Progenitor cell of endocrine pancreas (in vitro differentiated cells): Measurements from ENCODE around the gene ARFGAP1. TPM values are rescaled to one million over a fixed set of nuclear protein-coding genes. Genes with fewer than 3 reads are reported as not detected.

Experiments used
- DNase-seq: peaks from one replicate; pipeline ENCODE4 v3.0.0; 2021; ENCODE audit warnings: low spot score; ENCODE audit not compliant: unreplicated experiment
- H3K27ac Mint-ChIP-seq: 2 replicates; pipeline ENCODE4 v1.8.0; 2021; ENCODE audit warnings: mild to moderate bottlenecking, moderate library complexity, mixed read lengths
- H3K27me3 Mint-ChIP-seq: 2 replicates; pipeline ENCODE4 v1.8.0; 2021; ENCODE audit warnings: mixed read lengths
- H3K36me3 Mint-ChIP-seq: 2 replicates; pipeline ENCODE4 v1.8.0; 2022; ENCODE audit warnings: mixed read lengths; ENCODE audit not compliant: insufficient read depth
- H3K4me1 Mint-ChIP-seq: 2 replicates; pipeline ENCODE4 v1.8.0; 2021; ENCODE audit warnings: low read depth, mixed read lengths
- H3K4me3 Mint-ChIP-seq: 2 replicates; pipeline ENCODE4 v1.8.0; 2021; ENCODE audit warnings: low read depth, mild to moderate bottlenecking, moderate library complexity, mixed read lengths
- H3K9me3 Mint-ChIP-seq: 2 replicates; pipeline ENCODE4 v1.8.0; 2021; ENCODE audit warnings: low read depth, mixed read lengths
- total RNA-seq: library from RNA; stranded (reverse); gene quantifications from 2 replicates; pipeline ENCODE4 v1.2.1, GENCODE V29; 2021
- TF ChIP-seq, protein P1 (sequence below): fragments of 200-600 bp; sonication (generic); IDR thresholded peaks from one replicate; pipeline ENCODE4 v1.5.0; 2021; ENCODE audit warnings: antibody characterized with exemption, mild to moderate bottlenecking; ENCODE audit not compliant: unreplicated experiment

The ARFGAP1 gene
- total RNA-seq, 1 donor from 2014 or later = 119 TPM

DNA sequence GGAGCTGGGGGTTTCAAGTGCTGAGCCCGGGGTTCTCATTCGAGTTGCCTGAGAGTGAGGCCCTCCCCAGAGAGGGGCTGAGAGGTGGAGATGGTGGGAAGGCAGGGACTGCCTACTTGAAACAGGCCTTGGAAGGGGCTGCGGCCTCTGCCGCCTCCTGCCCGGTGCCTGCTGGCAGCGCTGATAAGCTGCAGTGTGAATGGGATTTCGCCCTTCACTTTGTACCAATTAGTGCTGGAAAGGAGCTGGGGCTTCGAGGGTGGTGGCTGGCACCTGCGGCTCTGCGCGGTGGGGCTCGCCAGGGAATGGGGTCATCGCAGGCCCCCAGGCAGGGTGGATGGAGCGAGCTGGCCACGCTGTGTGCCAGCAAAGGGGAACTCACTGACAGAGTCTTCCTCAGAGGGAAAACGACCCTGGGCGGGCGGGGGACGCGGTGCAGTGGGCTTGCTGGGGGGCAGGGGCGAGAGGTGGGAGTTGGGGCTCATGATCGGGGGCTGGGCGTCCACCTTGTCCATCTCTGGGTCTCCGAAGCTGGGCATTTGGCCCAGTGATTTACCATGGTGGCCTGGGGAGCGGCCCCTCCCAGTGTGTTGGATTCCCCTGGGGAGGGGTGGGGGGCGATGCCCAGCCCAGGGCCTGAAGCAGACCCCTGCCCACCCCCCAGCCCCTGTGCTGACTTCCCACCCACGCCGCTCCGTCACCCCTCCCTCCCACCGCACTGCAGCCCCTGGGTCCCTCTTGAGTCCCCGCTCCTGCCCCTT is 43.3 kb downstream of the ARFGAP1 start:
- Mint-ChIP-seq H3K27ac (no peak overlapping the region), H3K36me3 (no peaks in the 10 kb centered on the region), H3K4me3 (no peak overlapping the region), H3K27me3 (no peaks in the 10 kb centered on the region), H3K9me3 (no peaks in the 10 kb centered on the region), H3K4me1 (no peaks in the 10 kb centered on the region)
- TF ChIP-seq, protein P1, sequence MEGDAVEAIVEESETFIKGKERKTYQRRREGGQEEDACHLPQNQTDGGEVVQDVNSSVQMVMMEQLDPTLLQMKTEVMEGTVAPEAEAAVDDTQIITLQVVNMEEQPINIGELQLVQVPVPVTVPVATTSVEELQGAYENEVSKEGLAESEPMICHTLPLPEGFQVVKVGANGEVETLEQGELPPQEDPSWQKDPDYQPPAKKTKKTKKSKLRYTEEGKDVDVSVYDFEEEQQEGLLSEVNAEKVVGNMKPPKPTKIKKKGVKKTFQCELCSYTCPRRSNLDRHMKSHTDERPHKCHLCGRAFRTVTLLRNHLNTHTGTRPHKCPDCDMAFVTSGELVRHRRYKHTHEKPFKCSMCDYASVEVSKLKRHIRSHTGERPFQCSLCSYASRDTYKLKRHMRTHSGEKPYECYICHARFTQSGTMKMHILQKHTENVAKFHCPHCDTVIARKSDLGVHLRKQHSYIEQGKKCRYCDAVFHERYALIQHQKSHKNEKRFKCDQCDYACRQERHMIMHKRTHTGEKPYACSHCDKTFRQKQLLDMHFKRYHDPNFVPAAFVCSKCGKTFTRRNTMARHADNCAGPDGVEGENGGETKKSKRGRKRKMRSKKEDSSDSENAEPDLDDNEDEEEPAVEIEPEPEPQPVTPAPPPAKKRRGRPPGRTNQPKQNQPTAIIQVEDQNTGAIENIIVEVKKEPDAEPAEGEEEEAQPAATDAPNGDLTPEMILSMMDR = no peak
- no peak for DNase-seq

DNA sequence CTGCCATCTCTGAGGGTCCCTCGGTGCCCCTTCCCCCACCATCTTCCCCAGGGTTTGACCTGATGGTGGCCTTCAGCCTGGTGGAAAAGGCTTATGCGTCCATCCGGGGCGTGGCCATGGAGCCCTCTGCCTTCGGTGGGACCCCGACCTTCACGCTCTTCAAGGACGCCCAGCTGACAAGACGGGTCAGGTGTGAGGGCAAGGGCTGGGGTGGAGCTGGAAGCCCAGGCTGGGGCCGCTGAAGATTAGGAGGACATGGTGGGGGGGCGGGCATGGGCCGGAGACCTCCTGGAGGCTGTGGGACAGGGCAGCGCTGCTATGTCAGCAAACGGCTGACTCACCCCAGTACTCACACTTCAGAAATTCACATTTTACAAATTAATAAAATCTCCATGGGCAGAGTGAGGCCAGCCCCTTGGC is 43.9 kb downstream of the ARFGAP1 start:
- TF ChIP-seq, protein P1 = no peak
- H3K4me1 Mint-ChIP-seq = no peaks in the 10 kb centered on the region
- no peak overlapping the region for H3K4me3 Mint-ChIP-seq
- no peak for DNase-seq
- H3K27ac Mint-ChIP-seq = no peak overlapping the region
- no peaks in the 10 kb centered on the region for H3K36me3 Mint-ChIP-seq
- H3K9me3 Mint-ChIP-seq = no peaks in the 10 kb centered on the region
- no peaks in the 10 kb centered on the region for H3K27me3 Mint-ChIP-seq

- no peak overlapping the region for H3K27ac Mint-ChIP-seq
- TF ChIP-seq, protein P1 = no peak
- no peak for DNase-seq
- H3K36me3 Mint-ChIP-seq = no peaks in the 10 kb centered on the region
- H3K27me3 Mint-ChIP-seq = no peaks in the 10 kb centered on the region
- no peak overlapping the region for H3K4me3 Mint-ChIP-seq
- H3K9me3 Mint-ChIP-seq = no peaks in the 10 kb centered on the region
- H3K4me1 Mint-ChIP-seq = no peaks in the 10 kb centered on the region
Measured at GRCh38 chr20:63317061-63317460, 44.4 kb downstream of the ARFGAP1 start.

DNA sequence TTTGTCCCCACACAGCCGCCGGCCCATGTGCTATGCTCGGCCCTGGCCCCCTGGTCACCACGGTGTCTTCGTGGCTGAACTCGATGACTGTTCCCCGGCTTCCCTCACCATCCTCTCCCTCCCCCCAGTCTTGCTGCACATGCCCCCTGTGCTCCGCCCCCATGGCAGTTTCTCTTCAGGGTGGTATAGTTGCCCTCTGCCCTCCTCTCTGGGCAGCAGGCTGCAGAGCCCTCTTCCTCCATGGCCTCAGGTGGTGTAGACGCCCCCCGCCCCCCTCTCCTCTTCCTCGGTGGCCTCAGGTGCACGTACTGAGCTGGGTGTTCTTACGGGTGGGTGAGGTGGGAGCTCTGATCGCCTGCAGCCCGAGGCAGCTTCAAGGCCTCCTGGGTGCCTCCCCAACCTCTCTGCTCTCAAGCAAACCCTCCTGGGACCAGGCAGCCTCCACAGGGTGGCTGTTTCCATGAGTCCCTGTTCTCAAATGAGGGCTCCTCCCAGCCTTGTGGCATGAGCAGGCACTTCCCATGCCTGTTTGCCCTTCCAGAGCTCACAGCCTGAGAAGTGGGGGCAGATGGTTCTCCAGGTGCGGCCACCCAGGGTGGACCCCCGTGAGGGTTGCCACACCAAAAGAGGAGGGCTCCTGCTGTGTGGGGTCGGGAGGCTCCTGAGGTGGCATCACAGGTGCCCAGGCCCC is 45.1 kb downstream of the ARFGAP1 start:
- Mint-ChIP-seq H3K27ac (no peak overlapping the region), H3K4me3 (no peak overlapping the region), H3K36me3 (no peaks in the 10 kb centered on the region), H3K4me1 (no peaks in the 10 kb centered on the region), H3K27me3 (no peaks in the 10 kb centered on the region), H3K9me3 (no peaks in the 10 kb centered on the region)
- TF ChIP-seq, protein P1 = no peak
- no peak for DNase-seq

GRCh38 chr20:63318391-63319163 is 46.0 kb downstream of the ARFGAP1 start:
- Mint-ChIP-seq H3K4me1 (no peaks in the 10 kb centered on the region), H3K27ac (no peak overlapping the region), H3K4me3 (no peak overlapping the region), H3K27me3 (peaks cover 4% of the 10 kb centered on the region), H3K36me3 (no peaks in the 10 kb centered on the region), H3K9me3 (no peaks in the 10 kb centered on the region)
- DNase-seq = no peak
- TF ChIP-seq, protein P1 = no peak
